Activated gamma-delta T cell treated with anti-CD3 and anti-CD28 coated beads, Interleukin-2, amount 50 U/mL, for 16 hours (primary cell): ENCODE data around the gene IQCH.
A peak's percentile ranks its signal among the peaks of the same experiment; 100 is the strongest.

Source experiments
- DNase-seq: peaks from one replicate; pipeline ENCODE4 v3.0.0-alpha.2; 2020; ENCODE audit warnings: low read depth

Gene IQCH

DNA sequence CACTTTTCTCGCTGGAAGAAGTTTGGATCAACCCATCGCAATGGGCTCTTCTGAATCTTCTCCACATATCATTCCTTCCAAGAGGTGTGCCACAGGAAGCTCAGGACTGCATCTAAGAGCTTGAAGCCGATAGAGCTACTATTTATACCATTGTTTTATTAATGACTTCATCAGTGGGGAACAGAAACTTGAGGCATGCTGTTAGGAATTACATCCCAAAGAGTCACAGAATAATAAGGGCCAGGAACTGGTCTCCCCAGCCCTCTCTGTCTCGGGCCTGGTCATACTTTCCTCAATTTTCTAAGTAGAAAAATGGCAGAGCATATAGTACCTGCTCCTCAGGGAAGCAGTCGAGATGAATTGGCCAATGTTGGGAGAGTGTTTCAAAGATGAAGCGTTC lies 249.5 kb downstream of the IQCH start:
- no peak for DNase-seq

DNA sequence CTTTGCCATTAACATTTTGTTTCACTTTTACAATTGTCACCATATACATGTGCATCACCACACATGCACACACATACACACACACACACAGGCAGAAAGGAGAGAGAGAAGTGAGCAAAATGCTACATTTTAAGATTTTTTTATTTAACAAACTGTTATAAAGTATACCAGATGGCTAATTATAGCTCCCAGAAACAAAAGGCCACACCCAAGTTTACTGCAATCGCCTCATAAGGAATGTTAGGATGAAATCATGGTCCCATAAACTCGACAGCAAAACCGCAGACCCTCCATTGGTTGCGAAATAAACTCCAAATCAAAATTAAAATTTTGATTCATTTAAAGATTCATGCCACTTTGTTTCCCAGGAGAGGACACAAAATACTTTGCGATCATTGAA lies 250.2 kb downstream of the IQCH start:
- no peak for DNase-seq

- DNase-seq = no peak
Measured at GRCh38 chr15:67505675-67506572, 251.3 kb downstream of the IQCH start.

GRCh38 chr15:67506775-67507747 lies 252.5 kb downstream of the IQCH start:
- DNase-seq = no peak

DNA sequence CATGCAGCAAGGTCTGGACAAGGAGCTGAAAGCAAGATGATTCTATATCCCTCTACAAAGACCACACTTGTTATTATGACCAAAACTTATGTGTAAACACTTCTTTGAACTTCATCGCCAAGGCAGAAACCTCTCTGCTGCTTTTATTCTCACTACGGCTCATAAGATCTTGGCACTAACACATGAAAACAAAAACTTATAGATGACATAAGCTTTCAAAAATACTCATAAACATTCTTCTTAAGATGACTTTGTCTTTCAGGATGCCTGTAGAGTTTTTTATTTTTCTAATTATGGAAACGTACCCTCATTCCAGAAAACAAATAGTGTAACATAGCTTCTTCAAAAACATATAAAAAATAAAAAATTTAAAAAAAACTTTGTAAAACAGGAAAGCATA lies 253.8 kb downstream of the IQCH start:
- no peak for DNase-seq

DNA sequence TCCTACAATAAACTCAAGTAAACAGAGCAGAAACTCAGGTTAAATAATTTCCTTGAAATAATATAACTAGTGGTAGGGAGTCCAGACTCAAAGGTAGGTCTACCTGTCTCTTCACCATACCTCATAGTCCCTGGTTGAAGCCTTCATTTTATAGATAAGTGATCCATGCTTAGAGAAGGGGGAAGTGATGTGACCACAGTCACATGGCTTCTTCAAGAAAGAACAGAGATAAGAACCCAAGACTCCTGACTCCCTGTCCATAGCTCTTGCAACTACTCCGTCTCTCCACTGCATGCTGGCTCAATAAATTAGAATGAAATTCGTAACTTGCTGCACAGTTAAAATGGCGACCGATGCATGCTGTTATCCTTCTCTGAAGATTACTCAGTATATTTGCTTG lies 255.3 kb downstream of the IQCH start:
- DNase-seq = no peak

- DNase-seq = no peak
Measured at GRCh38 chr15:67510597-67511190, 256.1 kb downstream of the IQCH start.

GRCh38 chr15:67511606-67512005 lies 257.0 kb downstream of the IQCH start:
- no peak for DNase-seq

GRCh38 chr15:67512140-67512539 lies 257.6 kb downstream of the IQCH start:
- no peak for DNase-seq

- DNase-seq = no peak
Measured at GRCh38 chr15:67512933-67513714, 258.5 kb downstream of the IQCH start.

- DNase-seq = no peak
Measured at GRCh38 chr15:67515090-67515489, 260.5 kb downstream of the IQCH start.

GRCh38 chr15:67515557-67515956 lies 261.0 kb downstream of the IQCH start:
- no peak for DNase-seq

DNA sequence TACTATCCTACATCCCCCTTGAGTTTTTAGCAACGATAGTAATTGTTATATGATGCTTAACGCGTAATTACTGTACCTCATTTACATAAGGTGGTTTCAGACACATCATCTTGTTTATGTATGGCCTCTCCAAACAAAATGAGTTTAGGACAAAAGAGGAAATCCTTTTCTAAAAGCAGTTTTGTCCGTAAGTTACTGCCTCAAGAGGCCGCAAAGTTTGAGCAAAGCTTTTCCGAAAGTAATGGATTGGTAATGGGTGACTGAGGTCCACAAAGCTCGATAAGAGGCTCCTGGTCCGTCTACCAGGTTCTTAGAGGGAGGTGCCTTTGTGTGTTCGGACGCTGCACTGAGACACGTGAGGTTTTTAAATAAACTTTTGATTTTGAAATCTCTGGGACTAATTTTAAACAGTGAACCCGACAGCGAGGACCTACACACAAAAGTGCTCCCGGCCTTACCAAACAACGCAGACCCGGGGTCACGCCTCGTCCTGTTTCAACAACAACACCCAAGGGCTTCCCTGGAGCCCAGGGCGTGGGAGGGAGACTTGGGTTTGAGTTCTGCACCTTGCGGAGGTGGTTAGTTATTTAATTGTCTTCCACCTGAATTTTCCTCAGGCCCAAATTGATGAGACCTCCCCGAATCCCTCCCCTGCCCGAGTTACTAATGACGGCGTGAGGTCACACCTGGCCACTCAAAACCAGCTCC lies 265.9 kb downstream of the IQCH start:
- no peak for DNase-seq

DNA sequence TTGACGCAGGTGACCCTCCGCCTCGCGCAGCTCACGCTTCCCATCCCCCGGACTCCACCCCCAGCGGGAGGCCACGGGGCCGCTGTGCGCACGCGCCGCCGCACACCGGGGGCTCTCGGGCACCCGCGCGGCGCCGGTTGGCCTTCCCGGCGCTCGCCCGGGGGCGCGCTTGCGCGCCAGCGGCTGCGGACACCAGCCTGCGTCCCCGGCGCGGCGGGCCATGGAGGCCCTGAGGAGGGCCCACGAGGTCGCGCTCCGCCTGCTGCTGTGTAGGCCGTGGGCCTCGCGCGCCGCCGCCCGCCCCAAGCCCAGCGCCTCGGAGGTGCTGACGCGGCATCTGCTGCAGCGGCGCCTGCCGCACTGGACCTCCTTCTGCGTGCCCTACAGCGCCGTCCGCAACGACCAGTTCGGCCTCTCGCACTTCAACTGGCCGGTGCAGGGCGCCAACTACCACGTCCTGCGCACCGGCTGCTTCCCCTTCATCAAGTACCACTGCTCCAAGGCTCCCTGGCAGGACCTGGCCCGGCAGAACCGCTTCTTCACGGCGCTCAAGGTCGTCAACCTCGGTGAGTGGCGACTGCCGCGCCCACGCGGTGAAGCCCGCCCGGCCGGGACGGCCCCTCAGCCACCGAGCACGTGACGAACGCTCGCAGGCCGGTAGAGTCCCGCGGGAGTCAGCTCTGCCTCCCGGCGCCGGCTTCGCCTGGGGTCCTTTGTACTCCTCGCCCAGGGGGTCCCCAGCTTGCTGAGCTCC lies 266.6 kb downstream of the IQCH start, which contains the start of gene C15orf61:
TSS of gene C15orf61 (plus strand) at position 103 of the 754 bp plus-strand sequence. CDS start at position 221, 118 bp downstream.
- peak; percentile 69 for DNase-seq

DNA sequence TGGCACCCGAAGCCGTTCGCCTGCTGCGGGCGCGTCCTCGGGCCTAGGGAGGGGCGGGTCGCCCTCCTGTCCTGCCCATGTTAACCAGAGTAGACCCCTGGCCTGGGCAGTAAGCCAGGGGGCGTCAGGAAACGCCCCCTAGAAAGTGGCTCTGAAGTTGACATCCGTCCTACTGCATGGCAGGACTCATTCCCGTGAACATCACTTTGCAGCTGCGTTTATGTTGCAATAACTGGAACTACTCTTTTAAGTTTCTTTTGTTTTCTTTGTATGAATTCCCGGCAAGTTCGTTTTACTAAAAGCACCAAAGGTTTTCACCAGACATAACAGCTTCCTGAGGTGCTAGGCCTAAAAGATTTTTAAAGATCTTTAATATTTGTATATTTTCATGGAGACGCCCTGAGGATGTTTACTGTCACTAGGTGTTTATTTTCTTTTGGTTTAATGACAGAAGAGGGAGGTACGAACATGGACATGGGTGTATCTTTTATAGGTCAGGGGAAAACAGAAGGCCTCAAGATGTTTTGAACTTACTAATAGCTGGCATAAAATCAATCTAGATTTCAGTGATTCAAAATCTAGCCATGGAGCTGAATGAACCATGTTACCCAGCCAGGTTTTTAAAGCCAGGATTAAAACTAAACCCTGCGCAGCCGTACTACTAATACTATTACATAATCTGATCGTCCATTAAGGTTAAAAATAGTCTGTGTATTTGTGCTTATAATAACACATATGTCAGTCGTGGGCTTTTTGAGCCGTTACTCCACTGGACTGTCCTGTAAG lies 267.4 kb downstream of the IQCH start:
- no peak for DNase-seq

DNA sequence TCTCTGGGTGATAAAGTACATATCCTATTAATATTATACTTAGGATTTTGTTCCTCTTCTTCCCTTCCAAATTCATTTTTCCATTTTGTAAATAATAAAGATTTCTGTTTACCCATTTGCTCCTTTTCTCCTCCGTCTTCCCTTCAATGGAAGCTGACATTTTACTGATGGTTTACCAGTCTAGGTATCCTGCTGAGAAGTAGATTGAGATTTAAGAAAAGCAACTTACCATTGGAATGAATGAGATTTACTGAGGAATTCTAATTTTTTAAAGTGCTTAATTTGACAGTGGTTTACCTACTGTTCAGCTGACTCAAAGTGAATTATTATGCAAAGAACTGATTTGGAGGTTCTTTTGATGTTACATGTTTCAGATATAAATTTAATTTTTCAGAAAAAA lies 268.7 kb downstream of the IQCH start:
- DNase-seq = no peak

DNA sequence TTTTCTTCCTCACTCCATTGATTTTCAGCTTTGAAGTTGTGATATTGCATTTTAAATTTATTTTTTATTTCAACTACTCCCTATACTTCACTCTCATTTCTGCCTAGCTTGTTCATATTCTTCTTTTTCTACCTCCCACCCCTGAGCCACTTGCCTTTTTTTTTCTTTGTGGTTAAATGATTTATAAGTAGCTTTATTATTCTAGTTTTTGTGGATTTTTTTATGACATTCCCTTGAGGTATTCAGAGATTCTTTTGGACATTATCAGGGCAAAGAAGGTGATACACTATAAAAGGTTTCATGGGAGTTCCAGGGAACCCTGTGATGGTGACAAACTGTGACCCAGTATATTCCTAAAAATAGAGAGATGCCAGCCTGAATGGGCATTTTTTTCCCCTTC lies 269.6 kb downstream of the IQCH start:
- no peak for DNase-seq

DNA sequence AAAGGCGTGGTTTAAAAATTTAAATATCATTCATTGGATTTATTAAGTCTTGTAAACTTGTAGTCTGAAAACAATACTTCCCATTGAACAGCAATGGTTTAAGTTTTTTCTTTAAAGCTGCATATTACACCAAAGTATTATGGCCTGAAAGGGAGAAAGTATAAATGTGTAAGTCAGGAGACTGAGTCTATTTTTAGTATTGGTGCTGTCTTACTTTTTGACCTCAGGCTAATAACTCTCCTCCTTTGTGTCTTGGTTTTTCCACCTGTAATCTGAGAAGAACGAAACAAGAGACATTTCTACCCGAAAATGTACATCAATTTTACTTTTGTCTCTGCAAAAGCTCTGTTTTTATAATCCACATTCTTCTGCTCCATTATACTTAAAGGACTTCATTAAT lies 273.9 kb downstream of the IQCH start:
- DNase-seq = no peak

GRCh38 chr15:67531379-67531914 lies 276.9 kb downstream of the IQCH start:
- DNase-seq = no peak
